Astrocyte of the cerebellum (primary cell): ENCODE measurements around the gene CTR9.
A peak's percentile ranks its signal among the peaks of the same experiment; 100 is the strongest.

Source experiments
- DNase-seq: peaks from one replicate; pipeline ENCODE4 v3.0.0-alpha.2; 2011; ENCODE audit warnings: low read depth
- H3K4me3 ChIP-seq: 2 replicates; pipeline ENCODE4 v1.5.1; 2011; ENCODE audit warnings: mild to moderate bottlenecking, low read depth, low read length, moderate library complexity
- in situ Hi-C: cut with HindIII; loops from 2 replicates; pipeline ENCODE4 v1.10.0; 2017; ENCODE audit warnings: low sequenced_read_pairs
- TF ChIP-seq, protein P1 (sequence below): IDR thresholded peaks from 2 replicates; pipeline ENCODE4 v1.5.1; 2012; ENCODE audit warnings: low read length, low read depth, moderate library complexity, mild to moderate bottlenecking; ENCODE audit errors: missing control alignments

Gene CTR9

DNA sequence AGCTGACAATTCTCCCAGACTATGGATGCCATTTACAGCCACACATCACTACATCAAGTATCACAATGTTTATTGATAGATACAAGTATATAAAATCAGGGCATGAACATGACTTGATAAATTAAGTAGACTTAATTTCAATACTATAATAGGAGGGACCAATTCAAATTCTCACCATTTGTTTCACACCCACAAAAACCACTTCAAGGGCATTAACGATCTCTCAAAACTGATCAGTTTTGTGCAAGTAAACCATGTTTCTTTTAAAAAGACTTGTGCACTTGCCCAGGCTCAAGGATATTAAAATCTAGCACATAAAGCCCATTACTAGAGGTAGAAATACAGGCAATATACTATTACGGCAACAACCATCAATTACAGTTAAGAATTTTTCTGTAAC lies 46.0 kb downstream of the CTR9 start:
- TF ChIP-seq, protein P1, sequence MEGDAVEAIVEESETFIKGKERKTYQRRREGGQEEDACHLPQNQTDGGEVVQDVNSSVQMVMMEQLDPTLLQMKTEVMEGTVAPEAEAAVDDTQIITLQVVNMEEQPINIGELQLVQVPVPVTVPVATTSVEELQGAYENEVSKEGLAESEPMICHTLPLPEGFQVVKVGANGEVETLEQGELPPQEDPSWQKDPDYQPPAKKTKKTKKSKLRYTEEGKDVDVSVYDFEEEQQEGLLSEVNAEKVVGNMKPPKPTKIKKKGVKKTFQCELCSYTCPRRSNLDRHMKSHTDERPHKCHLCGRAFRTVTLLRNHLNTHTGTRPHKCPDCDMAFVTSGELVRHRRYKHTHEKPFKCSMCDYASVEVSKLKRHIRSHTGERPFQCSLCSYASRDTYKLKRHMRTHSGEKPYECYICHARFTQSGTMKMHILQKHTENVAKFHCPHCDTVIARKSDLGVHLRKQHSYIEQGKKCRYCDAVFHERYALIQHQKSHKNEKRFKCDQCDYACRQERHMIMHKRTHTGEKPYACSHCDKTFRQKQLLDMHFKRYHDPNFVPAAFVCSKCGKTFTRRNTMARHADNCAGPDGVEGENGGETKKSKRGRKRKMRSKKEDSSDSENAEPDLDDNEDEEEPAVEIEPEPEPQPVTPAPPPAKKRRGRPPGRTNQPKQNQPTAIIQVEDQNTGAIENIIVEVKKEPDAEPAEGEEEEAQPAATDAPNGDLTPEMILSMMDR: no peak
- no peak overlapping the region for H3K4me3 ChIP-seq
- no peak for DNase-seq
- in situ Hi-C loops: loop anchor here (25.0 kb wide), 1 partner anchor 990 kb away; no protein-coding TSS in a partner anchor

DNA sequence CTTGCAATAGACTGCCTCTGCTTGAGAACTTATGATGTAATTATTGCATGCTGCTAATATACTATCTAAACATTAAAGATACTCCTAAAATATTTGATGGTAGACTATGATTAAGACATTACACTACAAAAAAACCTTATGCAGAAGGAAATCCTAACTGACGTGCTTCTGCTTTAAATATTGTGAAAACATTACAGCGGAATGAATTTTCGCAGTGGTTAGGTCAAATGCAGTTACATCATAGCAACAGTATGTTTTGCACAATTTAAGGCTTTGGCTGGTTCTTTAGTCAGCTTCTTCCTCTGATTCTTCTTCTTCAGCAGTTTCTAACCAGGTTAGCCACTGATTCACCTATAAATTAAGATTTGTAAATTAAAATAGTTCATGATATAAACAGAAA lies 46.5 kb downstream of the CTR9 start:
- in situ Hi-C loops: loop anchor here (25.0 kb wide), 1 partner anchor 990 kb away; no protein-coding TSS in a partner anchor
- H3K4me3 ChIP-seq: no peak overlapping the region
- DNase-seq: no peak
- TF ChIP-seq, protein P1: no peak

DNA sequence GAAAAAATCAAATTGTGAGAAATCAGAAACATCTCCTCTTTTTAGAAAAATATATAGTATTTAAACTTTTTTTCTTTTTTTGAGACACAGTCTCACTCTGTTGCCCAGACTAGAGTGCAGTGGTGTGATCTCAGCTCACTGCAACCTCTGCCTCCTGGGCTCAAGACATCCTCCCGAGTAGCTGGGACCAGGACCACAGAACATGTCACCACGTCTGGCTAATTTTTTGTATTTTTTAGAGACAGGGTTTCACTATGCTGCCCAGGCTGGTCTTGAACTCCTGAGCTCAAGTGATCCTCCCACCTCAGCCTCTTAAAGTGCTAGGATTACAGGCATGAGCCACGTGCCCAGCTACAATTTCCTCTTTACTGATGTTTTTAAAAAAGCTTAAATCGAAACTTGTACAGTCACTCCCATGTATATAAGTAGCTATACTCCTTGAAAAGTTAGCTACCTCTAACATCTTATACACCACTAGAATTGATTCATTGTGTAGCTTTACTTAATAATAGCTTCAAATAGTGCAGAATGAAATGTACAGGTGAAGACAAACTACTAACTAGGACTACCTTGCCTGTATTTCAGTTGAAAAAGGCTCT lies 47.4 kb downstream of the CTR9 start:
- H3K4me3 ChIP-seq: no peak overlapping the region
- TF ChIP-seq, protein P1: no peak
- no peak for DNase-seq
- in situ Hi-C loops: loop anchor here (25.0 kb wide), 1 partner anchor 989 kb away; no protein-coding TSS in a partner anchor

DNA sequence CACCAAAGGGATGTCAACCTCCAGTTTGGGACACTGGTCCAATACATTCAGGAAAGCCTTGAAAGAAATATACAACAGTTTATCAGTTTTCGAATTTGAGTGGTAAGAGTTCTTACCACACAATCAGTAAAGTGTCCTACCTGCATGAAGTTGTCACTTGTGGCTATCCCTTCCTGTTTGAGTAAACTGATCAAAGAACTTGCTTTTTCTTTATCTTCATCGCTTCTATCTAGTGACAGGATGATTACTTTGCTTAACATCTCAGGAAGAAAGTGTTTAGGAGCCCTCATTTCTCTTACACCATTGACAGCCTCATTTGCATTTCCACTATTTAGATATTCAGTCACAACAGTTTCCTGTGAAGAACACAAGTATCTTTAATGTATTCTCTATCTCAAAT lies 49.2 kb downstream of the CTR9 start:
- no peak for DNase-seq
- no peak overlapping the region for H3K4me3 ChIP-seq
- in situ Hi-C loops: no loop called here
- TF ChIP-seq, protein P1: no peak

DNA sequence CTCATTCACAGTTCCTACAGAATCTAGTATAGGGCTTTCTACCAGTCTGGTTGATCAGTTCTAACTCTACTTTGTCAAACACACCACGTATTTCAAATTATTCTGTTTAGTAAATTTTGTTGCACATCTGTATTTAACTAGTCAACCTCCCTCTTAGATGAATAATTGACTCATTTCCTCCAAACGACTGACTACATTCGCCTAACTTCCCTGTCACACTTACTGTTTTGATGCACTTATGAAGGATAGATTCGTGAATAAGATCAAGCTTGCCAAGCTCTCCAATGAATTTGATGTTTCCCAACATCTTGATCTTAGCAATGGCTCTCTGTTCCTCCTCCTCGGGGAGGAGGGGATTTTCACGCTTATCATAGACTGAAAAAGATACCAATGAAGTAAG lies 52.6 kb downstream of the CTR9 start:
- TF ChIP-seq, protein P1: no peak
- in situ Hi-C loops: no loop called here
- DNase-seq: no peak
- H3K4me3 ChIP-seq: no peak overlapping the region

DNA sequence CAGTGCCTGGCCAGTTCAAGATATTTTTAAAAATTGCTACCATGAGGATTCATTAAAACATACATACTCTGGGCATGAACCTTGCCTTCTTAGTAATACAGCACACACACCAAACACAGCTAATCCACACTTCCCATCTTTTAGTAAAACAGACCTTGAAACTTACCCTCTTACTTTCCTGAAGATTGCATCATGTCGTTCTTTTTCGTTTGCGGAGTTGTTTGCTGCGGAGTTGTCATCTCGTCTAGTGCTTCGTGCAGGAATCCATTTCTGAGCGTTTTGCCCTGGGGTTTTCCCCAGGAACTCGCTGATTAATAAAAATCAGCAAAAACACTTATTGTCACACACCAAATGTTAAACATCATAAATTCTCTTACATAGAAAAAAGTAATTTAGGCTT lies 54.7 kb downstream of the CTR9 start:
- in situ Hi-C loops: no loop called here
- DNase-seq: no peak
- H3K4me3 ChIP-seq: no peak overlapping the region
- TF ChIP-seq, protein P1: no peak

DNA sequence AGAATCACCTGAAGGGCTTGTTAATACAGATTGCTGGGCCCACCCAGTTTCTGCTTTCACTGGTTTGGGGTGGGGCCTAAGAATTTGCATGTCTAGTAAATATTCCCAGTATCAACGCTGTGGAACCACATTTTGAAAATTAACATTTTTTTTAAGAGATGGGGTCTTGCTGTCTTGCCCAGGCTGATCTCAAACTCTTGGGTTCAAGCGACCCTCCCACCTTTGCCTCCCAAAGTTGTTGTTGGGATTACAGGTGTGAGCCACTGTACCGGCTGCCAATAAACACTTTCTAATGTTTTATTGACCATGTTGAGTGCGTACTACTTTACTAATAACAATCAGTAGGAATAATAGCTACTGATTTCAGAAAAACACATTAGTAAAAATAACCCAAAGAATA lies 55.2 kb downstream of the CTR9 start:
- DNase-seq: no peak
- in situ Hi-C loops: no loop called here
- peak overlapping the region; percentile 81 for H3K4me3 ChIP-seq
- TF ChIP-seq, protein P1: no peak
